22Rv1 (cell line): ENCODE measurements around the gene ARHGAP23.
"Not testable (repeated sequence)": the region's sequence is repeated elsewhere in the genome, so short reads cannot be mapped to it uniquely, and the experiment has no call there.

Source experiments
- CTCF ChIP-seq: fragments of 450-650 bp; IDR thresholded peaks from 2 replicates; pipeline ENCODE4 v1.5.1; 2017; ENCODE audit warnings: mild to moderate bottlenecking
- ZFX ChIP-seq: fragments of 450-650 bp; IDR thresholded peaks from 2 replicates; pipeline ENCODE4 v1.6.1; 2017; ENCODE audit warnings: antibody characterized with exemption, borderline replicate concordance

- not testable (repeated sequence) for TF ChIP-seq CTCF, ZFX
These were observed 65.9 kb downstream of the ARHGAP23 start for GRCh38 chr17:38494152-38494551.
